ENCODE data around the gene WNK1. TPM values are rescaled to one million over a fixed set of nuclear protein-coding genes. Genes with fewer than 3 reads are reported as not detected.

The WNK1 gene
- total RNA-seq = 89.6 and 116 TPM in 2 replicates

DNA sequence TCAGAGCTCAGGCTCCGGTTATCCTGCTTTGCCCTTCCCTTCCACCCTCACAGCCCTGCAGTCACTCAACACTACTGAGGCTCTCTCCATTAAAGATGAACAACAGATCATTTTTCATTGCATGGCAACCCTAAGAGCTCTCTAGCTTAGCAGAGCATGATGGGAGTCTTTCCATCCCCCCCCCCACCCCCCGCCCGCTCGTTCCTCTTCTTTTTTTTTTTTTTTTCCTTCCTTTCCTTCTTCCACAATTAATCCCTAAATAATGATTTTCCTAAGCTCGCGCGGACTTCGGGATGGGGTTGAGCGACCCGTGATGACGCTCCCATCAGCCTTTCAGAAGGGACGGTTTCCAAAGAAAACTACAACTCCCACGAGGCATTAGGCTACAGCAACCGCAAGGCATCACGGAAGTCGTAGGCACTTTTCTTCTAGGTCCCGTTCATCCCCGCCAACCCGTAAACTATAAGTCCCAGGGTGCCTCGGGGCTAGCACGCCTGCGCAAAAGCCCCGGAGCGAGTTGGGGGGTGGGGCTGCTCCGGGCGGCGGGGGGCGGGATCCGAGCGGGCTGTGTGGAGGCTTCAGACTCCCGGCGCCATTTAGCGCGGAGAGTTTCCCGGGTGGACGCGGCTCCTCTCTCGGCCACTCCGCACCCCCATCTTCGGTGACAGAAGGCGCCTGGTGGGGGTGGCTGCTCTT is at the start of gene WNK1:
TSS of gene WNK1 (plus strand) at position 581 of the 696 bp plus-strand sequence. CDS start 987 bp downstream, outside the sequence.

GRCh38 chr12:949453-950191 is 197.2 kb downstream of the WNK1 start, which contains the start of gene RAD52:
Gene RAD52 (minus strand): TSS chr12:949694. CDS start chr12:933058, 16,636 bp downstream.

Small RNAs within 50 kb of the gene (small RNA-seq; reads per million reads assigned to genes)
- gene RNU4ATAC16P = 0.56 reads per million

Other genes starting within 250 kb of the WNK1 start
- 0.53 and 1.4 TPM in 2 replicates for gene NINJ2, start 89.1 kb upstream of the WNK1 start, total RNA-seq
- gene RAD52, start 197.1 kb downstream of the WNK1 start, total RNA-seq = 9.0 and 15.7 TPM in 2 replicates
- 48.0 and 58.5 TPM in 2 replicates for gene ERC1, start 238.6 kb downstream of the WNK1 start, total RNA-seq